Stimulated activated CD4-positive, alpha-beta T cell treated with anti-CD3 and anti-CD28 coated beads, TNF-alpha, amount 100 ng/mL, for 4 hours (primary cell): ENCODE data around the gene RXRA.

ENCODE experiments used
- DNase-seq, 3 experiments: peaks; one replicate each; pipeline ENCODE4 v3.0.0-alpha.2; 2020; ENCODE audit warnings: low read depth in 3 of 3

RXRA gene

DNA sequence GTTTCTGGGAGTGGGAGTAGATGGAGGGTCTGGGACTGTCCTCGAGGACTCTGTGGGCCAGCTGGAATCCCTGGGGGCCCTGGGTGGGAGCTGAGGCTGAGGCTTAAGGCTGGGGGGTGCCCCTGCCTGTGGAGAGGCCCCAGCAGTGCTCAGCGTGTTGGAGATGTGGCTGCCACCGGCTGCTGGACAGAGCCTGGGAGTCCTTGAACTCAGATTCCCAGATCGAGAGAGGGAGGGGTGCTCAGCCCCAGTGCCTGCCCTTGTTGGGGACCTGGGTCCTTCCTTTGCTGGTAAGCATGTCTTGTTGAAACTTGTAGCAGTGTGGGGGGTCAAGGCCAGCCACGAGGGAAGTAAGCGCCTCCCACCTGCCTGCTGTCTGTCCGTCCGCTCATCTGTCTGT, 10.7 kb downstream of the RXRA start:
- no peak for DNase-seq

DNA sequence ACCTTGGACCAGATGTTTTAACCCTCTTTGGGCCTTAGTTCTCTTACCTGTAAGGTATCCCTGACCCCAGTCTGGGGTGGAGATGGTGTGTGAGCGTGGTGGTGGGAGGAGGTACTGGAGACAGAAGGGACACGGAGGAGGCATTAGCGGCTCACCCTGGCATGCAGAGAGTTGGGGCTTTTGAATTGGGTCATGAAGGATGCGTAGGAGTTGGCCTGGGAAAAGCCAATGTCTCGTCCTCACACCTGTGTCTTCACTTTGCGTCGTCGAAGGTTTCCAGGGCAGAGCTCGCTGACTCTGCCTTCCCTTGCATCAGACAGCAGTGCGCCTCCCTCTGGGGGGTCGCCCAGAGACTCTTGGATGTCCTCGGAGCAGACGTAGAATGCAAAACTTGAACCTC, 11.2 kb downstream of the RXRA start:
- no peak for DNase-seq

DNA sequence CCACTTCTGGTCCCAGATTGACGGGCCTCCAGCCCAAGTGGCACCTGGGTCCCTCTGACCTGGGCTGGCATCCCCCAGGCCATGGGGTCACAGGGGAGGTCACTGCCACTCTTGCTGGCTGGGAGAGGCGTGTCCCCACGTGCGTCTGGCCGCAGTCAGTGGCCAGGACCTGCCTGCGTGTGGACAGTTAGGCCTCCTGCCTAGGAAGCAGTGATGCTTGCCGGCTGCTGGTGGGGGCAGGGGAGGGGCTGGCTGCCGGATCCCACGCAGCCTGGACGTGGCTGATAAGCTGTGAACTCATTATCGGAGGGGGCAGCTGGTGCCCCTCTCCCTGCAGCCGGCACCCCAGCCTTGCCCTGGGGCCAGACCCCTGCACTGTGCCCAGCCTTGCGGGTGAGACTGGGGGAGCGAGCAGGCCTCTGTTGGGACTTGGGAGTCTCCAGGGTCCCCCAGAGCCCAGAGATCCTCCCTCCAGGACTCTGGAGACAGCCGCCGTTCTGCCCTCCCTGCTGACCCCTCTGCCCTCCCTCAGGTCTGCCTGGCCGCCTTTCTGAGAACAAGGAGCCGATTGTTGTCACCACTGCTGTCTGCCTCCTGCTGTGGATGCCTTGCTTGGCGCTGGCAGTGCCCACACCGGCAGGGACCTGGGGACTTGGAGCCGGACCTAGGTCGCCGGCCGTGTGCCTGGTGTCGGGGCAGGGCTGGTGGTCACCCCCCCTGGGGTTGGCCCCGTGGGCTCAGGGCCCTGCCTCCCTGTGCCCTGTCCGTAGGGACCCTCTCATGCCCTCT, 12.3 kb downstream of the RXRA start:
- DNase-seq: no peak

DNA sequence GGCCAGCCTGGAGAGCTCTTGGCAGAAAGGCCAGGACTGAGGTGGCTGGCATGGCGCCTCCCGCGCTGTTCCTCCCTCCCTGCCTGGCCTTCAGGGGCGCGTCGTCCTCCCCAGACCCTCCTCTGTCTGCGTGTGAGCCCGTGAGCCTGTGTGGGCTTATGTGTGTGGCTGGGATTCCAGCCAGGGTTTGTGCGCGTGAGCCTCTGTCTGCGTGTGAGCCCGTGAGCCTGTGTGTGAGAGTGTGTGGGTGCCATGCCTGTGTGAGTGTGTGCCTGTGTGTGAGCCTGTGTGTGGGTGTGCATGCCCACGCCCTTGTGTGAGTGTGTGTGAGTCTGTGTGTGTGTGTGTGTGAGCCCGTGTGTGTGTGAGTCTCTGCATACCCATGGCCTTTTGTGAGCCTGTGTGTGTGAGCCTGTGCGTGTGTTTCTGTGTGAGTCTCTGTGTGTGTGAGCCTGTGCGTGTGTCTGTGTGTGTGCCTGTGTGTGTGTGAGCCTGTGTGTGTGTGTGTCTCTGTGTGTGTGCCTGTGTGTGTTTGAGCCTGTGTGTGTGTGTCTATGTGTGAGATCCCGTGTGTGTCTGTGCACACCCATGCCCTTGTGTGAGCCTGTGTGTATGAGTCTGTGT, 13.0 kb downstream of the RXRA start:
- no peak for DNase-seq

DNA sequence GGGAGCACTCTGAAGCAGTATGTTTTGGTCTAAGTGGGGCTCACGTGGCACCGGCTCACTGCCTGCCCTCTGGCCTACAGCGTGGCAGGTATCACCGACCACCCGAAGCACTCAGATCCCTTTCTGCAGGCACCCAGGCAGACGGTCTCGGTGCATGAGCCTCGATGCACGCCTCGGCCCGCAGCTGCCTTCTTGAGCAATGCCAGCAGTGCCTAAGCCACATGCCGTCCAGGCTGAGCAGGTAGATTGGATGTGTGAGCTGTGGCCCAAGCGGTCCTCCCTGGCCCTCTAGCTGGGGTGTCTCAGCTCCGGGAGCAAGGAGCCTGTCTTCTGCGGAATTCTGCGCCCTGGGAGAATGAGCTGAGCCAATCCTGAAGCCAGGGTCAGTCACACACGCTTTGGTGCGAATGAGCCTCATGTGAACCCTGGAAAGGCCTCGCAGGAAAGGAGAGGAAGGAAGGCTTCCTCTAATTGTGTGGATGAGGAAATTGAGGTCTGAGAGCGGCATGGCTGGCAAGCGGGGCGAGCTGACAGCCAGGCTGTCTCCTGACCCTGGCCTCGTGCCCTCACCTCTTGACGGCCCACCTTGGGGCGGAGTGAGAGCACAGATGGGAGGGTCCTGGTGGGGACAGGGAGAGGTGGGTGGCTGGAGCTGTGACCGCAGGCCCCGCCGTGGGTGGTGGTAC, 14.4 kb downstream of the RXRA start:
- no peak for DNase-seq

DNA sequence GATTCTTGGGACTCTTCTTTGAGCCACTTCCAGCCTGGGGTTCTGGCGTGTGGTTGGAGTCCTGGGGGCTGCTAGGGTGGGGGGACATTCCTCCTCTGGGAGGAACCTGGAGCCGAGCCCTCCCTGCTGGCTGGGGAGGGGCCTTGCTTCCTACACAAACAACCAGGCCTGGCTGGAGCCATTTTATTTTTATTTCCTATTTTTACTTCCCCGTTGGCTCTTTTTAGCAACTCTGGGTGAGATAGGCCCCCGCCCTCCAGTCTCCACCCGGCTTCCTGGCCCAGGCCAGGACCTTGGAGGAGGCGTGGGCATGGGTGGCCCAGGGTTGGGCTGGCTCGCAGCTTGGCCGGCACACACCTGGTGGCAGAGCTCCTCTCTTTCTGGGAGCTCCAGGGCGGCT, 15.1 kb downstream of the RXRA start:
- DNase-seq: no peak

DNA sequence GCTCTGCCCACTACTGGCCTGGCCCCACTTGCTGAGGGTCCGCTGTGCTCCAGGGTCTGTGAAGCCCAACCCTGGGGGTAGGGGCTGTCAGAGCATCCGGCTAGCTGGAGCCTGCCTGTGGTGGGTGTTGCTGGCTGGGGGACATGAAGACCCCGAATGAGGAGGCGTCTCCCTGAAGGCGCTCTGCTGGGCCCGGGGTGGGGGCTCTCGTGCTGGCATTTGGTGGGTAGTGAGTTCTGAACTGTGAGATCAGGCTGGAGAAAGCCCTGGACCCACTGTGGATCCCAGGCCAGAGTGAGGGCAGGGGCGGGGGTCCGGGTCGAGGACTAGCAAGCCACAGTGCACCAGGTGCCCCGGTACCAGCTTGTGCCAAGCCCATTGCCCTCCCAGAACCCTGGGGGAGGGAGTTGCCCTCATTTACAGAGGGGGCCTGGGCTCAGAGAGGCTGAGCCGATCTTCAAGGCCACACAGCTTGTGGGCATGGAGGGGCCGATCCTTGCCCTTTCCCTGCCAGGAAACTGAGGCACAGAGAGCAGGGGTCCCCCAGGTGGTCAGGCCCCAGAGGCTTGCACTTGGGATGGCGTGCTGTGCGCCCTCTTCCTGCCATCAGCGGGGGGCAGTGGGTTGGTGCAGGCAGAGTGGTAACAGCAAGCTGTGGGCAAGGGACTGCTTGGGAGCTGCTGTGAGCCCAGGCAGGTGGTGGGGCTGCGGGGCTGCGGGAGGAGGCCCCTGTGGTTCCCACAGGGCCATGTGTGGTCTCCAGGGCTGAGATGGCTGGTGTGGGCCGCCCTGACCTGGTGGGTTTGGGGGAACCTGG, 15.9 kb downstream of the RXRA start:
- no peak for DNase-seq

DNA sequence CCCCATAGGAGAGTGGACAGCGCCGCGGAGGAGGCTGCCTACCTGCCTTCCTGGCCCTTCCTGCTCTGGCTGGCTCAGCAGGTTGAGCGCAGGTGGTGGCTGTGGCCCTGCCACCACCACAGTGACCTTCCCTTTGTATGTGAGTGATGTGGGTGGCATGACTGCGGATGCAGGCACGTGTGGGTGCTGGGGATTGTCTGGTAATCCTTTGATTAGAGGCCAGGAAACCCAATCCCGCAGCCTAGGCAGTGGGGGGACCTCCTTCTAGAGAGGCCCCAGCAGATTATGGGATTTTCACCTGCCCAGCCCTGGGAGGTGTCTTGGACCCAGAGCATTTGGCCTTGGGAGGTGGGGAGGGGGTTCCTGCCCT, 16.5 kb downstream of the RXRA start:
- no peak for DNase-seq

DNA sequence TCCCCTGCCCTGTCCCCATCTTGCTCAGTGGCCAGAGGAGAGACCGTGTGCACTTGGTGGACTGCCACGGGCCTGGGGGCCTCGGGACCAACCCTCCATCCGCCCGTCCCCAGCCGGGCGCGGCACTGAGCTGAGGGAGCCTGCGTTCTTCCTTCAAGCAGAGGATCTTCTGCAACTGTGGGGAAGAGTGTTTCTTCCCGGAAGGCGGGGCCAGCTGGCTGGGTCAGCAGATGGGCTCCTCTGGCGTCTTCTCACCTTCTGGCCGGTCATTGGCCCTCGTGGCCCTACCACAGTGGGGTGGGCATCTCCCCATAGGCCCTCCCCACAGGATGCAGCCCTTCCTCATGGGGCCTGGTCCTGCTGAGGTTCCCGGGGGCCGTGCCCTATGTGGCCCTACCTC, 17.4 kb downstream of the RXRA start:
- no peak for DNase-seq

DNA sequence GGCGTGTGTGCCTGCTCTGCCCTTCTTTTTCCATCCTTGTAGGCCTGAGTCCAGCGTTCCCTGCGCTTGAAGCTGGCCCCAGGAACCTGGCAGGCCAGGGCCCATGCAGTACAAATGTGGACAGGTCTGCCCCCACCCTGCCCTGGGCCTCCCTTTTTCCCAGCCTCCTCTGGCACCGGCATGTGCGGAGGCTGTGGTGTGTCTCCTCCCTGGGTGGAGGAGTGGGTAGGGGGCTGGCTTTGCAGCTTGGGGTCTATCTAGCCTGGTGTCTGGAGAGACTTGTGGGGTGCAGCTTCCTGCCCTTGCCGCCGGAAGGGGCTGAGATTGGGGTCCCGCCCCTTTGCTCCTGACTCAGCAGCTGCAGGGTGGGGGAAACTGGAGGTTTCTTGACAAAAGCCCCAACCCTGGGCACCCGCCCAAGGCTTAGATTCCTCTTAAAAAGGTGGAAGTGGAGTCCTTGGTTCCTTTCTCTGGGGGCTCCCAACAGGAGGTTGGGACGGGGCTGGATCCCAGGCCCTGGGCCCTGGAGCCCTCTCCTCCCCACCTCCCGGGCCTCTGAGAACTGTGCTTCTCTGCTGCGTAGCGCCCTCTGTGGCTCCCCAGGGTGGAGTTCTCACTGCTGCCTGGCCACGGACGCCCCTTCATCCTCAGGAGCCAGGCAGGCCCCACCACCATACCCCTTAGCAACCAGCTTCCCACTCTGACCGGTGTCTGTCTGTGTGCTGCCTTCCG, 18.0 kb downstream of the RXRA start:
- DNase-seq: no peak

DNA sequence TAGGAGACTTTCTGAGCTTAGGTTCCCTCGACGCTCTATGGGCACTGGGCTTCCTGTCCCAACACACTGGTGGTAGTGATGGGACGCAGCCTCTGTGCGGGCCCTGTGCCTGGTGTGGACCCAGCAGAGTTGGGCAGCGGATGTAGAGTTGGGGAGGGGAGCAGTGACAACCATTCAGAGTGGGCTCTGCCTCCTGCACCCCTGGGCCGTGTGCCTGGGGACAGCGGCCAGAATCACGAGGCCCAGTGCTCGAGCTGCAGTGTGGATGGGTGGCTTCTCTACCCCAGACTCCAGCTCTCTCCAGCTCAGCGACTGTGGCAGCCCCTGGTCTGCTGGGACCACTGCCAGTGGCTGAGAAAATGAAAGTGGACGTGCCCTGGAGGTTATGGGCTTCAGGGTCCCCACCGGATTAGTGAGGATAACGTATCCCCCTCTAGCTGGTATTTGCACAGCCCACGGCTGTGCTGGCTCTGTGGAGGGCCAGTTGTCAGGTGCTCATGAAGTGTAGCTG, 18.6 kb downstream of the RXRA start:
- DNase-seq: no peak

DNA sequence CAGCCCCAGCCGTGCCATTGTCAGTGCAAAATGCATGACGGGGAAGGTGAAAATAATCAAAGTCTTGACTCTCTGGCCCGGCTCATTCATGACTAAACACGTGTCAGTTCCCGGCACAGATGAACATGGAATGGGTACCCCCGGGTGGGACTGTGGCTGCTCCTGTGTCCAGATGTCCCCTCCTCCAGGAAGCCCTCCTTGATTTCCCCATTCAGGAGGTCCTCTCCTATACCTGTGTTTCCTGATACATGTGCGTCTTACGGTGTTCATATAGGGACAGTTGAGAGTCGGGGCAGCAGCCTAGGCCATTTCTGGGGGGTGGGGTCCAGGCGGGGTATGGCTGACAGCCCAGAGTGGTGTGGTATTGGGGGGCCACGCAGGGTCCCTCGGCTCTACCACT, 19.5 kb downstream of the RXRA start:
- DNase-seq: no peak

DNA sequence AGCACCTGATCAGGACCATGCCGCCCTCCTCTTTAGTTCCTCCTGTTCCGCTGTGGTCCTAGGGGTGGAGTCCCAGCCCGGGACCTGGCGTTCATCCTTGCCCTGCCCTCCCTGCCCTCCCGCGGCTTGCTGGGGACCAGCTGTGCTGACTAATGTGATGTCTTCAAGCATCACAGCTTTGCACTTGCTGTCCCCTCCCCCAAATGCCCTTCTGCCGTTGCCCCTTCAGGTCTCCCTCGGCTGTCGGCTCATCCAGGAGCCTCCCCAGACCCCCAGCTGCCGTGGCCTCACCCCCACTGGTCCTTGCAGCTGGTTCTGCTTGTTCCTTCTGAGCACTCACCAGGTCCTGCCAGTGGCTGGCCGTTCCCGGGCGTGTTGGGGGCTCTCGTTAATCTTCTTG, 19.9 kb downstream of the RXRA start:
- no peak for DNase-seq

DNA sequence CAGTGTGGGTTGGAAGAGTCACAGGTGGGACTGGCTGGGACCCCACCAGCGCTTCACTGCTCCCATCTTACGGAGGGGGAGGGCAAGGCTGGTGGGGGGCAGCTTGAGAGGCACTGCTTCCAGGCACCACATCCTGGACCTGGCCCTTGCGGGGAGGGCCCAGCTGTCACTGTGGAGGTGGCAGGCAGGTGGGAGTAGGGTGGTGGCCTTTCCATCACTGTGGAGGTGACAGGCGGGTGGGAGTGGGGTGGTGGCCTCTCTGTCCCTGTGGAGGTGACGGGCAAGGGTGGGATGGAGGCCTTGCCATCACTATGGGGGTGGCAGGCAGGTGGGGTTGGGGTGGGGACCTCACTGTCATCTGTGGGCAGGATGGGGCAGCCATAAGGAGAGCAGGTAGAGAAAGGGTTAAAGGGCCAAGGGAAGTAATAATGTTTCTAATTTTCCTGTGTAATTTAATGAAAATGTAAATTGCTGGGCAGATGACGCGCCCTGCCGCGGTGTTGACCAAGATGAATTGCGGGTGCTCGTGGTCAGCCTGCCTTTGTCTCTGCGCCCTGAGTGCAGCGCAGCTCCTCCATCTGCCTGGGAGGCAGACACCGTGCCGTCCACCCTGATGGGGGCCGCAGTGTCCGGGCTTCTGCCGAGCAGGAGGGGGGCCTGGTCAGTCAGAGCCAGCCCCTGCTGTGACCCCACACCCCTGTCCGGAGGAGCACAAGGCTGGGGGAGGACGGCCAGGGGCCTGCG, 20.8 kb downstream of the RXRA start:
- DNase-seq: no peak

DNA sequence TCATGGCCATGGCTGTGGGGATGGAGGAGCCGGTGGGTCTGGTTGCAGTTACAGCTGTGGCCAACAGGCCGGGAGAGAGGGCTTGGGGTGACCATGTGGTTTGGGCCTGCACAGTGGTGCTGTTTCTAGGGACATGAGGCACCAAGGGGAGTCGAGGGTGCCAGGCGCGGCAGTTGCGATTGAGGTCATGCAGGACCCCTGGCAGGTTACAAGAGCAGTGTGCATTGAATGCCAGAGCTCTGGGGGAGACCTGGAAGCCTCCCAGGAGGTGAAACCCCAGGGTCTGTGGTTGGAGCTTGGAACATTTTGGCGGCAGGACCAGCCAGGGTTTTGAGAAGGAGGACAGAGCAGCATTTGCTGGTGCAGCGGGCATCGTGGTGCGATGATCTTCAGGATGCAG, 21.7 kb downstream of the RXRA start:
- no peak for DNase-seq

DNA sequence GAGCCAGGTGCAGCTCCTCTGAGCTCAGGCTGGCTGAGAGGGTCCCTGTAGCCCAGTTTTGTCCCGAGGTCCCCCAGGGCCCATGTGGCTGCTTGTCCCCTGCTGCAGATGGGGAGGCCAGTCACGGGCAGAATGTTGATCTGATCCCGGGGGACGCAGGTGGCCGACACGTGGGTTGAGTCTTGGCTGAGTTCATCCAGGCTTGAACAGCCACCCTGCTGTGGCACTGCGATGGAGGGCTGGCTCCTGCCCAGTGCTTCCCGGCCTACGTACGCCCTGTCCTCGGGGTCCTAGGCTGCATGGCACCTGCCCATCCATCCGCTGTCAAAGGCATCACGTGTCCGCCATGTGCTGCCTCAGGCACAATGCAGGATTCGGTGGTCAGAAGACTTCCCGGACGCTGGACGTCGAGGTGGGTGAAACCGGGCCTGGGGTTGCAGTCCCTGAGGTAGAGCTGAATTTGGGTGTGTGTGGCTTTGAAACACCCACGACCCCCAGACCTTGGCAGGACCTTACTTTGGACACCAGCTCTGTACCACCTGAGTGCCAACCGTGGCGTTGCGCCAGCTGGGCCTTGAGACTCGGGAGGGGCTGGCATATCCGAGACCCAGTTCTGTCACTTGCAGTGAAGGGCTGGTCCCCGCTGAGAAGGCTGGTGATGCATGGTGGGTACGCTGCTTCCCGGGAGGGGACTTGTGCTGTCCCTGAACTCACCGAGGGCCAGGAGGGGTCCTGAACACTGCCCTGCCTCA, 22.3 kb downstream of the RXRA start:
- DNase-seq: no peak

DNA sequence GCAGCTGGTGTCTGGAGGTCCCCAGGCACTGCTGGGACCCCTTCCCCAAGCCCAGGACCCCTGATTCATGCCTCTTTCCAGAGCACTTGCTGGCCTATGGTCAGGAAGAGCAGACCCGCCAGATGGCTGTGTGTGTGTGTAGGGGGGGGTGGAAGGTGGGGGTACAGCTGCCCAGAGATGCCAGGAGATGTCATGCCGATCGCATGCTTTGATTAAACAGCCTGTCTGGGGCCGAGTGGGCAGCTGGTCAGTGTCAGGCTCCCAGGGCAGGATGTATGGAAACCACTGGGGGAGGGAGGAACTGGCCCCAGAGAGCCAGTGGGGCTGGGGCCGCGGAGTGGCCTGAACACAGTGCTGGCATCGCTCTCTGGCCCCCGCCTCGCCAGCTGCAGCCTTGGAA, 23.7 kb downstream of the RXRA start:
- no peak for DNase-seq

DNA sequence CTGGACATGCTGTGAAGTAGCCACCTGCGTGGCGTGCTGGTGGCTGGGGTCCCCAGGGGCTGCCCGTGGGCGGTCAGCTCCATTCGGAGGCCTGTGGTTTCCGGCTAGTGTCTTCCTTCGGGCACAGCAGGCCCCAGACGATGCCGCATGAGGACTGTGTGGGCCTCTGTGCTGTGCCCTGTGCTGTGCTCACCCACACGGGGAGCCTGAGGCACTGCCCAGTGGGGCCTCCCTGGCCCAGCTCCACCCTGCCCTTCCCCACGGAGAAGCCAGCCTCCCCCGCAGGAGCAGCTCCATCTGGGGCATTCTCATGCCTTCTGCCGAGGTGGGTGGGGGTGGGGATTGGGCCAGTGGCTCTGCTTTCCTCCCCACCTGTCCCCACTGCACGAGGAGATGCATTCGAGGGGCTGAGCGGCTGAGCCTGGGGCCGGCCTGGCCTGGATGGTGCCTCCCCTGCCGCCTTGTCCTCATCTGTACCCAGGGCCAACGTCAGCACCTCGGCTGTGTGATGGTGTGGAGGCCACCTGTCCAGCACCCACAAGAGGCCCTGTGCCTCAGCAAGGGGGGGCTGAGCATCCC, 24.2 kb downstream of the RXRA start:
- DNase-seq: no peak

DNA sequence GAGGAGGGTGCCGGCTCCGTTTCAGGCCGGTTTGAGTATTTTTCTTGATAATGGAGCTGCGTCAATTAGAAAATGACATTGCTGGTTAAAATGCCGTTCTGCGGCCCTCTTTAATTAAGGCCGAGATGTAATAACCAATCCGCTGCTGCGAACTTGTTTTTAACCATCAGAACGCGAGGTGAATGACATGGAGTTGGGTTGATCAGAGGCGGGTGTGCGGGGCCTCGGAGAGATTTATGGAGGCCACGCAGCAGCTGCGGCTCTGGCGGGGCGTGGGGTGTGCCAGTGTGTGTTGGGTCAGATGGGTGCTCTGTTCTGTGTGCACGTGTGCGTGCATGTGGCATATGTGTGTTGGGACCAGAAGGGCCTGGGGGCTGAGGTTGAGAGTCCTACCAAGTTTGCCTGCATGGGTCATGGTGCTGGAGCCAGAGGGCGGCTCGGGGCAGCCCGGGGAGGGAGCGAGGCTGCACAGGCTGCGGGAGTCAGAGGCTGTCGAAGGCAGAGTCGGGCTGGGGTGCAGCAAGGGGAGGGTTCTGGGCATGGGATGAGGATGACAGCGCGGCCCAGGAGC, 25.4 kb downstream of the RXRA start:
- DNase-seq: no peak
